ENCODE results near the gene PRKN.

The PRKN gene

DNA sequence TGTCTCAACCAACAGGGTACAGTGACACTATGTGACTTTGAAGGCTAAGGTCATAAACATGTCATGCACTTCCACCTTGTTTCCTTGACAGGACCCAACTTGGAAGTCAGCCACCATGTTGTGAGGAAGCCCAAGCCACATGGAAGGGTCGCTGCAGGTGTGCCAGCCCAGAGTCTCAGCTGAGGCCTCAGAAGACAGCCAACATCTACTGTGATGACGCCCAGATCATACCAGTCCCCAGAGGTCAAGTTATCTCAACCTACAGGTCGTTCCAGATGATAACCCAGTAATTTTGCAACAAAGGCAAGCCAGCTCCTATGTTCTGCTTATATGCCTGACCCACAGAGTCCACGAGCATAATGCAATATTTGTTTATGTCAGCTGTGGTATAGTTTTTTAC is 1077.7 kb downstream of the PRKN start:
- no peak overlapping the region for H3K4me3 ChIP-seq (ENCODE audit: low read length)
- H3K9me3 ChIP-seq (ENCODE audit: insufficient read depth, low read depth, low read length) = no peaks in the 10 kb centered on the region
- no peaks in the 10 kb centered on the region for H3K4me1 ChIP-seq (ENCODE audit: insufficient read depth, low read length)
- WGBS = 94% methylated on average over 4 of the region's 4 CpGs
- no peaks in the 10 kb centered on the region for H3K36me3 ChIP-seq (ENCODE audit: insufficient read depth, low read length)
- no peaks in the 10 kb centered on the region for H3K27me3 ChIP-seq (ENCODE audit: insufficient read depth, low read length)
- no peak overlapping the region for H3K27ac ChIP-seq (ENCODE audit: low read depth, low read length)
- H3K9ac ChIP-seq (ENCODE audit: low read depth, low read length) = no peak overlapping the region

DNA sequence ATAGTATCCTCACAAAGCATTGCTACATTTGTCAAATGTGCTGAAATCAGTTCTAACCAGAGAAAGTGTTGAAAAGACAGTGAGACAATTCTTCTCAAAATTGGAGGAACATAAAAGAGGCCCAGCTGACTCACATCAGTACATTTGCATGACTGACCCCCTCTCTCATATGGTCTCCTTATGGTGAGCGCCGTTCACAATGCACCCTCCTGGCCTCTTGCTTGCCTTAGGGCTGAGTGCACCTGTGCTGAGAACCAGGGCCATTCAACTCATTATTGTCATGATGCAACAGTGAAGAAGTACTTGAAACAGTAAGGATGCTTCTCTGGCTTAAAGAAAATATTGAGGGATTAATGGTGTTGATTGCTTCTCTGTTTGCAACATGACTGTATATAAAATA is 1078.5 kb downstream of the PRKN start:
- whole genome bisulfite sequencing = 91% methylated on average over 2 of the region's 2 CpGs
- no peak overlapping the region for H3K27ac ChIP-seq (ENCODE audit: low read depth, low read length)
- H3K9me3 ChIP-seq (ENCODE audit: insufficient read depth, low read depth, low read length) = no peaks in the 10 kb centered on the region
- no peaks in the 10 kb centered on the region for H3K36me3 ChIP-seq (ENCODE audit: insufficient read depth, low read length)
- no peaks in the 10 kb centered on the region for H3K27me3 ChIP-seq (ENCODE audit: insufficient read depth, low read length)
- no peak overlapping the region for H3K9ac ChIP-seq (ENCODE audit: low read depth, low read length)
- H3K4me1 ChIP-seq (ENCODE audit: insufficient read depth, low read length) = no peaks in the 10 kb centered on the region
- no peak overlapping the region for H3K4me3 ChIP-seq (ENCODE audit: low read length)

- Histone ChIP-seq H3K9ac (ENCODE audit: low read depth, low read length) (no peak overlapping the region), H3K36me3 (ENCODE audit: insufficient read depth, low read length) (no peaks in the 10 kb centered on the region), H3K27me3 (ENCODE audit: insufficient read depth, low read length) (no peaks in the 10 kb centered on the region), H3K27ac (ENCODE audit: low read depth, low read length) (no peak overlapping the region), H3K4me3 (ENCODE audit: low read length) (no peak overlapping the region), H3K4me1 (ENCODE audit: insufficient read depth, low read length) (no peaks in the 10 kb centered on the region), H3K9me3 (ENCODE audit: insufficient read depth, low read depth, low read length) (no peaks in the 10 kb centered on the region)
- 97% methylated on average over 3 of the region's 4 CpGs for WGBS
These were observed 1080.3 kb downstream of the PRKN start for GRCh38 chr6:161647234-161647633.

DNA sequence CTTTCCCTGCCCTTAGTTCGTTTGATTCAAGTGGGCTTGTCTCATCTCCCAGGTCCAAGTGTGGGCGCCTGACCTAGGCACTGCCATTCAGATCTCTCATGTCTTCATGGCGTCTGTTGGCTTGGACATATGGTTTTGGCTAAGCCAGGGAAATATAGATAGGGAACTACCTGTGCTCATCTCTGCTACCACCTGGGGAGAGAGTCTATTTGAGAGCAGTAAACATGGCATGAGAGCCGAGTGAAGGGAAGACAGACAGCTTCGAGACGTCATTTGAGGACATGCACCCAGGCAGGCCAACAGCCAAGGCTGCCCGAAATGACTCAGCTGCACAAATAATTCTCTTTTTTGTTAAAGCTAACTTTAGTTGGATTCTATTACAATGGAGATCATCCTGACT is 1083.0 kb downstream of the PRKN start:
- Histone ChIP-seq H3K27me3 (ENCODE audit: insufficient read depth, low read length) (no peaks in the 10 kb centered on the region), H3K9ac (ENCODE audit: low read depth, low read length) (no peak overlapping the region), H3K4me3 (ENCODE audit: low read length) (no peak overlapping the region), H3K4me1 (ENCODE audit: insufficient read depth, low read length) (0 out of 2 replicates have a peak, but pooled peaks cover 3% of the 10 kb centered on the region), H3K27ac (ENCODE audit: low read depth, low read length) (no peak overlapping the region), H3K9me3 (ENCODE audit: insufficient read depth, low read depth, low read length) (no peaks in the 10 kb centered on the region), H3K36me3 (ENCODE audit: insufficient read depth, low read length) (no peaks in the 10 kb centered on the region)
- 73% methylated on average over 7 of the region's 7 CpGs for whole genome bisulfite sequencing

DNA sequence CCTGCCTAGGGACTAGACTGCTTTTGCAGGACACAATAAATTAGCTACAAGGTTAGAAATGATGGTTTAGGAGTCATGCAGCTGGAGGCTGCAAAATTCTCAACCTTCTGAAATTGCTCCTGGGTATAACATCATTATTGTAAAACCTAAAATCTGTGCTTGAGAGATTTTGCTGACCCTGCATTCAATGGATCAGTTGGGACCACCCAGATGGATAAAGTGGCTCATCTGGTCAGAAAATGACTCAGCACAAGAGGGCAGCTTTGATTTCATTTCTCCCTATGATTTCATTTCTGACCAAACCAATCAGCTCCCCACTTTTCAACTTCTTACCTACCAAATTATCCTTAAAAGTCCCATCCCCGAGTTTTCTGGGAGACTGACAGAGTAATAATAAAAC is 1086.4 kb downstream of the PRKN start:
- Histone ChIP-seq H3K4me3 (ENCODE audit: low read length) (no peak overlapping the region), H3K9me3 (ENCODE audit: insufficient read depth, low read depth, low read length) (no peaks in the 10 kb centered on the region), H3K27ac (ENCODE audit: low read depth, low read length) (no peak overlapping the region), H3K27me3 (ENCODE audit: insufficient read depth, low read length) (no peaks in the 10 kb centered on the region), H3K9ac (ENCODE audit: low read depth, low read length) (no peak overlapping the region), H3K4me1 (ENCODE audit: insufficient read depth, low read length) (0 out of 2 replicates have a peak, but pooled peaks cover 3% of the 10 kb centered on the region), H3K36me3 (ENCODE audit: insufficient read depth, low read length) (no peaks in the 10 kb centered on the region)
- 94% methylated on average over 1 of the region's 1 CpG for WGBS

DNA sequence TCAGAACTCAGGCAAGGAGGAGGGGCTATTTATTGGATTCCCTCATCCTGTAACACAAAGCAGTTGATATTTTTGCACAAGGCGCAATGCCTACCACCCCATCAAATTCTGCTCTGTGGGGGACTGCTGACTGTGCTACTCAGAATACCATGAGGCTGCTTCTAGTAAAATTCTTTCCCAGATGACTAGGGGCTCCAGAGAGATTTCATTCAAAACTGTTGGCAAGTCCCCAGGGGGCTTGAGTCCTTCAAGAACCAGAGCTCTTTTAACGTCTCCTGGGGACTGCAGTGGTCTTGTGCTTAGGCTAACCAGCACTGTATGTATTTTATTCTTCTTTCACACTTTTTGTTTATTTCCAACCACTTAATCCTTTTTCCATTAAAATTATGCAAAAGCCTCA is 1087.8 kb downstream of the PRKN start:
- Histone ChIP-seq H3K4me3 (ENCODE audit: low read length) (no peak overlapping the region), H3K4me1 (ENCODE audit: insufficient read depth, low read length) (0 out of 2 replicates have a peak, but pooled peaks cover 3% of the 10 kb centered on the region), H3K9ac (ENCODE audit: low read depth, low read length) (no peak overlapping the region), H3K9me3 (ENCODE audit: insufficient read depth, low read depth, low read length) (no peaks in the 10 kb centered on the region), H3K27ac (ENCODE audit: low read depth, low read length) (no peak overlapping the region), H3K27me3 (ENCODE audit: insufficient read depth, low read length) (no peaks in the 10 kb centered on the region), H3K36me3 (ENCODE audit: insufficient read depth, low read length) (no peaks in the 10 kb centered on the region)
- 61% methylated on average over 2 of the region's 2 CpGs for WGBS

- Histone ChIP-seq H3K9ac (ENCODE audit: low read depth, low read length) (no peak overlapping the region), H3K36me3 (ENCODE audit: insufficient read depth, low read length) (no peaks in the 10 kb centered on the region), H3K4me3 (ENCODE audit: low read length) (no peak overlapping the region), H3K27me3 (ENCODE audit: insufficient read depth, low read length) (no peaks in the 10 kb centered on the region), H3K4me1 (ENCODE audit: insufficient read depth, low read length) (0 out of 2 replicates have a peak, but pooled peaks cover 3% of the 10 kb centered on the region), H3K9me3 (ENCODE audit: insufficient read depth, low read depth, low read length) (no peaks in the 10 kb centered on the region), H3K27ac (ENCODE audit: low read depth, low read length) (no peak overlapping the region)
- 100% methylated on average over 1 of the region's 1 CpG for WGBS
These were observed 1089.9 kb downstream of the PRKN start for GRCh38 chr6:161637658-161638057.

DNA sequence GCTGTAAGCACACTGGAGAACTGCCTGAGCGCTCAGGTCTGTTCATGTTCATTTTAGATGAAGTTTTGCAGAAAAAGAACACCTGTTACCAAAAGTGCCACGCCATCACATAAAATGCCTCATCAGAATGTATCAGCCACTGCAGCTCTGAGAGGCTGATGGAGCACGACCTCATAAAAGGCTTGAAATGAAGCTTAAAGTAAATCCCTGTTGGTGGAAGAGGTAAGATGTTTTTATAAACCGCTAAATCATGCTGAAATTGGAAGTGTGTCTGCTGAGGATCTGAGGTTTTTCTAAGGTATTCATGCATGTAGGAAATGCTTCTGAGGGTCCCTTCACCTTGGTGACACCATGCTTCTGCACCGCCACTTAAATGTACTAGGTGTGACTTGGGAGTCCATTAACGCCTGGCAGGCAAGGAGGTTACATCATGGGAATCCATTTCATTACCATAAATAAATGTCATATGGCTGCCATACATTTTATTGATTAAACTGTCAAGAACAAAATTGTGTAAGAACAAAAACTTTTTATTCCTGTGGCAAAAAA is 1090.6 kb downstream of the PRKN start:
- Histone ChIP-seq H3K36me3 (ENCODE audit: insufficient read depth, low read length) (no peaks in the 10 kb centered on the region), H3K4me3 (ENCODE audit: low read length) (no peak overlapping the region), H3K4me1 (ENCODE audit: insufficient read depth, low read length) (0 out of 2 replicates have a peak, but pooled peaks cover 3% of the 10 kb centered on the region), H3K9ac (ENCODE audit: low read depth, low read length) (no peak overlapping the region), H3K9me3 (ENCODE audit: insufficient read depth, low read depth, low read length) (no peaks in the 10 kb centered on the region), H3K27ac (ENCODE audit: low read depth, low read length) (no peak overlapping the region), H3K27me3 (ENCODE audit: insufficient read depth, low read length) (no peaks in the 10 kb centered on the region)
- 97% methylated on average over 6 of the region's 6 CpGs for WGBS

DNA sequence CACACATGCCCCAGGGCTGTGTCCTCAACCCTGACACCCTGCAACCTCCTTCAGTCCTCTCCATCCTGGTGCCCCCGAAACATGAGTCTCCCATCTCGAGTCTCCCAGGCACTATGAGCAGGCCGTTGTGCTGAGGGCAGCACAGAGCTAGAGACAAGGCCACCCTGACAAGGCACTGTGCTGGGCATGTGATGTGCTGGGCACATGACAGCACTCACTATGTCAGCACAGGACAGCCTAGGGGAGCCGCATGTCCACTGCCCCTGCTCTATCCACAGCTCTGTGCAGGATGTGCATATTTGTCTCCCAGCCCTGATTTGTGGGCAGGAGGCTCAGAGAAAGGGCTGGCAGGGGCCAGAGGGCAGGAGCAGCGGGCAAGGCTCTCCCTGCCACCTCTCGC is 1091.6 kb downstream of the PRKN start:
- no peak overlapping the region for H3K27ac ChIP-seq (ENCODE audit: low read depth, low read length)
- no peak overlapping the region for H3K9ac ChIP-seq (ENCODE audit: low read depth, low read length)
- 90% methylated on average over 6 of the region's 6 CpGs for WGBS
- no peaks in the 10 kb centered on the region for H3K27me3 ChIP-seq (ENCODE audit: insufficient read depth, low read length)
- no peaks in the 10 kb centered on the region for H3K9me3 ChIP-seq (ENCODE audit: insufficient read depth, low read depth, low read length)
- 0 out of 2 replicates have a peak, but pooled peaks cover 2% of the 10 kb centered on the region for H3K4me1 ChIP-seq (ENCODE audit: insufficient read depth, low read length)
- H3K36me3 ChIP-seq (ENCODE audit: insufficient read depth, low read length) = no peaks in the 10 kb centered on the region
- no peak overlapping the region for H3K4me3 ChIP-seq (ENCODE audit: low read length)

GRCh38 chr6:161634916-161635315 is 1092.7 kb downstream of the PRKN start:
- H3K9ac ChIP-seq (ENCODE audit: low read depth, low read length) = no peak overlapping the region
- no peaks in the 10 kb centered on the region for H3K9me3 ChIP-seq (ENCODE audit: insufficient read depth, low read depth, low read length)
- no peaks in the 10 kb centered on the region for H3K4me1 ChIP-seq (ENCODE audit: insufficient read depth, low read length)
- no peaks in the 10 kb centered on the region for H3K27me3 ChIP-seq (ENCODE audit: insufficient read depth, low read length)
- no peak overlapping the region for H3K4me3 ChIP-seq (ENCODE audit: low read length)
- 97% methylated on average over 7 of the region's 8 CpGs for WGBS
- no peak overlapping the region for H3K27ac ChIP-seq (ENCODE audit: low read depth, low read length)
- H3K36me3 ChIP-seq (ENCODE audit: insufficient read depth, low read length) = no peaks in the 10 kb centered on the region

DNA sequence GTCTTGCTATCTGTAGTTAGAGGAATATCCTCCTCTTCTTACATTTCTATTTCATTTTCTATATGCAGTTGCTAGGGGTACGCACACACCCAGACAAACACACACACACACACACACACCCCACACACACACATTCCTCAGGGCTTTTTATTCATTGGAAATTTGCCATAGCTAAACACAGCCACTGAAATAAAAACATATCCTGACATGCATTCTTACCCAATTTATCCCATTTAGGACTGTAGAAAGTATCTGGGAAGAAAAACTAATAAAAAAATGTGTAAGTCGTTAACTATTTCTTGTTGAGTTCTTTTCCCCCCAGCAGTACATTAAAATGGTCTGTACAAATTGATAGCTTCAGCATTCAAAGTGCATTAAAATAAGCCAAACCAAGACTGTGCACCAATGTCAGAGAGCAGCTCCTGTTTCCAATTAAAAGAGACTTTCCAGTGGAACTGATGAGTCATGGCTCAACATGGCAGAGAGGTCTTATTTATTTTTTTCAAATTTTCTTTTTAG is 1095.8 kb downstream of the PRKN start:
- Histone ChIP-seq H3K4me1 (ENCODE audit: insufficient read depth, low read length) (no peaks in the 10 kb centered on the region), H3K9ac (ENCODE audit: low read depth, low read length) (no peak overlapping the region), H3K27ac (ENCODE audit: low read depth, low read length) (no peak overlapping the region), H3K9me3 (ENCODE audit: insufficient read depth, low read depth, low read length) (no peaks in the 10 kb centered on the region), H3K27me3 (ENCODE audit: insufficient read depth, low read length) (no peaks in the 10 kb centered on the region), H3K4me3 (ENCODE audit: low read length) (no peak overlapping the region), H3K36me3 (ENCODE audit: insufficient read depth, low read length) (no peaks in the 10 kb centered on the region)
- 96% methylated on average over 1 of the region's 2 CpGs for WGBS

- Histone ChIP-seq H3K9me3 (ENCODE audit: insufficient read depth, low read depth, low read length) (no peaks in the 10 kb centered on the region), H3K4me3 (ENCODE audit: low read length) (no peak overlapping the region), H3K27ac (ENCODE audit: low read depth, low read length) (no peak overlapping the region), H3K36me3 (ENCODE audit: insufficient read depth, low read length) (no peaks in the 10 kb centered on the region), H3K4me1 (ENCODE audit: insufficient read depth, low read length) (no peaks in the 10 kb centered on the region), H3K9ac (ENCODE audit: low read depth, low read length) (no peak overlapping the region), H3K27me3 (ENCODE audit: insufficient read depth, low read length) (no peaks in the 10 kb centered on the region)
- 89% methylated on average over 6 of the region's 6 CpGs for WGBS
These were observed 1096.9 kb downstream of the PRKN start for GRCh38 chr6:161630674-161631073.
